Activated T-cell treated with anti-CD3 and anti-CD28 coated beads for 1 hour (primary cell): Measurements from ENCODE around the gene PHF11.

ENCODE experiments used
- DNase-seq: peaks from one replicate; pipeline ENCODE4 v3.0.0-alpha.2; 2020; ENCODE audit warnings: low read depth

Gene PHF11

DNA sequence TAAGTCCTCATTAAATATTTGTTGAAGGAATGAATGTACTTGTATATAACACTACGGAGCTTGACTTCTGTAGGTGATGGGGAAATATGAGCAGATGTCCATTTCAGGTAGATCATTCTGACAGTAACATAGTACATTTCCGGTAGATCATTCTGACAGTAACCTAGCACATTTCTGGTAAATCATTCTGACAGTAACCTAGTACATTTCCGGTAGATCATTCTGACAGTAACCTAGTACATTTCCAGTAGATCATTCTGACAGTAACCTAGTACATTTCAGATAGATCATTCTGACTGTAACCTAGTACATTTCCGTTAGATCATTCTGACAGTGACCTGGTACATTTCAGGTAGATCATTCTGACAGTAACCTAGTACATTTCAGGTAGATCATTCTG, 2.5 kb downstream of the PHF11 start:
- DNase-seq = no peak

DNA sequence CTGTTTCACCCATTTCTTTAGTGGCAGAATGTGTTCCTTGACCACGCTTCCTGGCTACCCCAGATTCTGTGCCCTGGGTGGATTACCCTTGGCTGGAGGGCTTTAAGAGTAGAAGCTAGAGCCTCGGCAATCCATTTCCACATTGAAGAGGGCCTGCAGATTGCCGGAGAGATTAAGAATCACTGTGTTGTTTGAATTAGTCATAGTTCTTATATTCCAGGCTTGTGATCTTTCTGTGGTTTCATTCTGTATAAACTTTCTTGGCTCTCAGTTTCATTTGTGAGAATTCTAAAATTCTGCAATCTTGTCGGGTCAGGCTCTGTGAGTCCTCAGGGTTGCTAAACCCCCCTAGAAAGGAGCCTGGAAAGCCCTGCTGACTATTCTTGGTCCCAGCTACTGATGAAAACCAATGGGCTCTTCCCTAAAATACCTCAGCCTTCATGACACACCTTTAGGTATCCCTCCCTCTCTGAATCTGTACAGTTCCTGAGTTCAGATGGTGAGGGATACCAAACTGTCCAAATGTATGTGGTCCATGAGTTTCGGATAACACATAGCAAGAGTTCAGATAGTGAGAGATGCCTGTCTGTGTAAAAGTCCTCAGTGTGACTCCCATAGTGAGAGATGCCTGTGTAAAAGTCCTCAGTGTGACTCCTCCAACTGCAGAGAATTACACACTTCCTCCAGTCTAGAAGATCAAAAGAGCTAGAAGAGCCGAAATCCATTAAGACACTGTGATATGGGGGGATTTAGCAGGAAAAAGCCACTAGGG, 4.3 kb downstream of the PHF11 start:
- DNase-seq = no peak

DNA sequence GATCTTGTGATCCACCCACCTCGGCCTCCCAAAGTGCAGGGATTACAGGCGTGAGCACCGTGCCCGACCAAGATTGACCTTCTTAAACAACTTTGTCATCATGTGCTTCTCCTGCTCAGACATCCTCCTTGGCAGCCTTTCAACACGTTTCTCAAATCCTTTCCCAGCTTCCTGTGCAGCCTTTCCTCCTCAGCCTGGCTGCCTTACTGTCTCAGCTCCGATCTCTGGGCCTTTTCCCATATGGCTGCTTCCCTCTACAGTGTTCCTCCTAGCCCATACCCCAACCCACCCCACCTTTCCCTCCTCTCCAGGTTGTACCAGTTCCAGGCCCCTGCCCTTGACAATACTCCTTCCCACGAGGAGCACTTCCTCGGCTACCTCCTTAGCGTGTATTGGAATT, 7.2 kb downstream of the PHF11 start:
- no peak for DNase-seq

DNA sequence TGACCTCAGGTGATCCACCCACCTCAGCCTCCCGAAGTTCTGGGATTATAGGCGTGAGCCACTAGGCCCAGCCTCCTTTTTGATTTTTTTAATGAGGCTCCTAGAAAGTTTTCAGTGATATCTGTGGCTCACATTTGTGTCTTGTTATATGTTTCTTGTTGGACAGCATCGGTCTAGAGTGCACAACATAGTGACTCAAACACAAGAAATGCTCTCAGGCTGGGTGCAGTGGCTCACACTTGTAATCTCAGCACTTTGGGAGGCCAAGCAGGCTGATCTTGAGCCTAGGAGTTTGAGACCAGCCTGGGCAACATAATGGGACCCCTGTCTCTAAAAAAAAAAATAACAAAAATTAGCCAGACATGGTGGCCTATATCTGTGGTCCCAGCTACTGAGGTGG, 8.2 kb downstream of the PHF11 start:
- no peak for DNase-seq

DNA sequence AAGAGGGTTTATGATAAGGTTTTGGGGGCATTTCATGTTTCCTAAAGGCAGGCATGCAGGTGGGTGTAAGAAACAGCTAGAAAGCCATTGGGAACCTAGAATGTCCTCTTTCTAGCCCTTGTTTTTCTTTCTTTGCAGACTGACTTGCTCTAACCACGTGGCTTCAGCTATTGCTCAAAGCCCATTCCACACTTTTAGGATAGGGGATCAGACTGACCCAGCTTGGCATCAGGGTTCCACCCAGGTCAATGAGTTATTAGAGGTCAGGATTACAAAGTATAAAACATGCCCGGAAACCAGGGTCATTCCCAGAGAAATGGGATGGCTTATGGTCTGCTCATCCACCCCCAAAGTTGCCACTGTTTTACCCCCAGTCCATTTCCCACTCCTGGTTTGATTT, 16.8 kb downstream of the PHF11 start:
- DNase-seq = no peak

DNA sequence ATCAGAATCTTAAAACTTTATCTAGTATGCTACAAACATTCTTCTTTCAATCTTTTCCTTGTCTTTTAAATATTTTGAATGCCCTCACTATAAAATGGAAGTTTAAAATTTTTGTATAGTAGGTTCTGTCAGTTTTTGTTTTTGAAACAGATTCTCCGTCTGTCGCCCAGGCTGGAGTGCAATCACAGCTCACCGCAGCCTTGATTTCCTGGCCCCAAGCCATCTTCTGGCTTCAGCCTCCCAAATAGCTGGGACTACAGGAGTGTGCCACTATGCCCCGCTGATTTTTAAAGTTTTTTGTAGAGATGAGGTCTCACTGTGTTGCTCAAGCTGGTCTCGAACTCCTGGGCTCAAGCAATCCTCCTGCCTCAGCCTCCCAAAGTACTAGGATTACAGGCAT, 20.7 kb downstream of the PHF11 start:
- DNase-seq = no peak

DNA sequence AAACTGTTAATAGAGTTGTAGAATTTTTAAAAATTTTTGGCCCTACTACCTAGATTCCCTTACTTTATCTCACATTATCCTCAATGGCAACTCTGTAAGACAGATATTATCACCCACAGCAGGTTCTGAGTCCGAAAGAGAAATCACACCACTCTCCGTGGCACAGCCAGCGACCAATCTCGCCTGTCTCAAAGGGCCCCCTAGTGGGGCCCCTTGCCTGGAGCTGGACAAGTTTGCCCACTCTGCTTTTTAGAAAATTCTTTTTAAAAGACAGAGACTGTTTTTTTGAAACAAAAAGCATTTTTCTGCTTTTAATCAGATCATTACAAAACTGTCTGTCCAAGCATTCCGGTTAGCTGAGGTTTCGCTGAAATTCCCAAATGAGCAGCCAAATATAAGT, 21.7 kb downstream of the PHF11 start:
- DNase-seq = no peak

DNA sequence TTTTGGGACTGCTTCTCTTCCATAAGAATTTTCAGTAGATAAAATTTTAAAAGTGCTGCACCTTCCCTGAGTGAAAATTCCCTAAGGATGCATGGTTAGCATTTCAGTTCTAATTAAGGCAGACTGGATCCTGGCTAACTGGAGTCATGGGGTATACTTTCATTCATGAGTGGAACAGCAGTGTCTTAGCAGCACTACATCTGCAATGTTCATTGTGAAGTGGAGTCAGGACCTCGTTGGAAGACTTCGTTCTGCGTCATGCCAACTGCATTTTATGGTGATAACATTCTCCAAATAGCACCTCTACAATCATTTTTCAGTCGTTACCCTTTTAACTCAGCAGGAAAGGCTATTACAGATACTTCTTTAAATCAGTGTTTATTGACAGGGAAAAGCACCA, 25.5 kb downstream of the PHF11 start:
- no peak for DNase-seq

DNA sequence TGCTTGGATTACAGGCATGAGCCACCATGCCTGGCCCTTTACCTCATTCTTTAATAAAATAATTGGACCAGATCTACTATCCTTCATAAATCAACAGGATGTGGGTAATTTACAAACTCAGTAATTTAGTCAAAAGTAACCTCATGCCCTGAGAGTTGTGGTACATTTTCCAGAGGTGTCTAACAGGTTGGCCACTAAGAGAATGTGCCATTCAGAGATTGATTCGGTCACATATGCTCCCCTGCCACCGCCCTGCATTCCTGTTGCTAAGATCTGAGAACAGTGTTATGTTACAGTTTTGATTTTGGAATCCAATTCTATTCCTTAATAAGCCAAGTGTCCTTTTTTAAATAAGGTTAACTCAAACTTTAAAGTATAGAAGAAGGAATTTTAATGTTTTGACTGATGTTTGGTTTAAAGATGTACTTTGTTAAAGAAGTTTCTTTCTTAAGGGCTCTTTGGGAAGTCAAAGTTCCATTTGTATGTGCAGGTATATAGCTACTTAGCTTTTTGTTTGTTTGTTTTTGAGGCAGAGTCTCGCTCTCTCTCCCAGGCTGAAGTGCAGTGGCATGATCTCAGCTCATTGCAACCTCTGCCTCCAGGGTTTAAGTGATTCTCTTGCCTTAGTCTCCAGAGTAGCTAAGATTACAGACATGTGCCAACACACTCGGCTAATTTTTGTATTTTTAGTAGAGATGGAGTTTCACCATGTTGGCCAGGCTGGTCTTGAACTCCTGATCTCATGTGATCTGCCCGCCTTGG, 29.2 kb downstream of the PHF11 start:
- no peak for DNase-seq

DNA sequence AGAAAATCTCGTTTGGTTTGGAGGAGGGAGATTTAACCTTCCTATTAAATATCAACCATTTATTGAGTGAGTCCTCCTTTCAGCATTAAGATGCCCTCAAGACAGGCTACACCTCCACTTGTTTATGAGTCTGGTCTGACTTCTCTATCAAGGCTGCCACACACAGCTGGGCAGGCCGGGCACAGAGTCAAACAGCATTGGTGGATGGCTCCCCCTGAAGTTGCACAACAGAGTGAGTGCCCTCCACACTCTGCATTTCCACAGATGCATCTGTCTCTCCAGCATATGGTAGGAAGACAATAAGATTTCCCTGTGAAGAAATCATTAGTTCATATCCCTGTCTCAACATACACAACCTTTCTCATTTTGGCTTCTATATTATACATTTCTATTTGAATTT, 31.4 kb downstream of the PHF11 start:
- DNase-seq = no peak

DNA sequence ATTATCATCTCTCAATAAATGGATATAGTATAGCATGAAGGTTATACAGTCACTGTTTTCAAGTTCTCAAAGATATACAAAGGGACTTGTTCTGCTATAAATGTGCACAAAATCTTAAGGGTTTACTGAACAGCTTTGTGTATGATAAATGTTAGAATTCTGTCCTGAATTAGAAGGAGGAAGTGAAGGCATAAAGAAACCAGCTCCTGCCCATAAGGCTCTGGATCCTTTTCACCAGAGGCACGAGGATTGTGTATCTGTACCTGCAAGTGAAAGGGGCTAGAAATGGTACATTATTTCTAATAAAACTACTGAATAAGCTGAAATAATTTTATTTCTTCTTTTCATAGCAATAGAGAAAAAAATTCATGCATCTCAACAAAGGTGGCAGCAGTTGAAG, 32.4 kb downstream of the PHF11 start:
- DNase-seq = no peak

DNA sequence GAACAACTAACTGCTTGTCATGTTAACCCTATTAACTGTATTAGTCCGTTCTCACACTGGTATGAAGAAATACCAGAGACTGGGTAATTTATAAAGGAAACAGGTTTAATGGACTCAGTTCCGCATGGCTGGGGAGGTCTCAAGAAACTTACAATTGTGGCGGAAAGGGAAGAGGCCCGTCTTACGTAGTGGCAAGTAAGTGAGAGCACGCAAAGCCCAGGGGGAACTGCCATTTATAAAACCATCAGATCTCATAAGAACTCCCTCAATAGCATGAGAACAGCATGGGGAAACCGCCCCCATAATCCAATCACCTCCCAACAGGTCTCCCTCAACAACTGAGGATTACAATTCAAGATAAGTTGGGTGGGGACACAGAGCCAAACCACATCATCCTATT, 34.7 kb downstream of the PHF11 start:
- no peak for DNase-seq

DNA sequence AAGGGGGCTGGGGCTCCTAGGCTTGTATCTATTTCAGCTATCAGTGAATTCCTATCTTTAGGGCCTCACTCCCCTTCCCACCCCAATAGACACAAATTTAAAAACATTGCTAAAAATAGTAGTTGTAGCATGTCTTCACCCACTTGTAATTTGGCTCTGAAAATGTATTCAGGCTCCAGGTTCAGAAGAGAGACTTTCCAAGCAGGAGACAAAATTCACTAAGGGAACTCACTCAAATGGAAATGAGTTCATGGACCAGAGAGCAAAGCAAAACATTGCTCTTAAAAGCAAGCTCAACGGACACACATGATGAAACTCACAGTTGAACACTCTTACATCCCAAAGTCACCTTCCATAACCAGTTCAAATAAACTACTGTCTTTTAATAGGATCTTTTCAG, 36.8 kb downstream of the PHF11 start:
- DNase-seq = no peak

DNA sequence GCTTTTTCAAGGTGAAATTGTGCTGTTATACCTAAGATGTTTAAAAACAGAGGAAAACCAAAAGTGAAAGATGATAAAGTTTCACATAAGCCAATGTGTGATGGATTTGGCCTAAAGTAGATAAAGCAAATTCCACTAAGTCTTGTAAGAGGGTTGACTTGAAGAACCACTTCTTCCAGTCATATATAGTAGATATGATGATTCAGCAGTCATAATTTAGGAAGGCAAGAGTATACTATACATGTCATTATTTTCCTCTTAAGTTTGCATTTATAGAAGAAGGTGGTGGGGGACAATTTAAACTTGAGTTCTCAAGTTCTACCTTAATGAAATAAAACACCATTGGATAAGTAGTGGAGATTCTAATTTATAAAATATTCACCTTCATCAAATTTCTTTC, 37.3 kb downstream of the PHF11 start:
- DNase-seq = no peak

DNA sequence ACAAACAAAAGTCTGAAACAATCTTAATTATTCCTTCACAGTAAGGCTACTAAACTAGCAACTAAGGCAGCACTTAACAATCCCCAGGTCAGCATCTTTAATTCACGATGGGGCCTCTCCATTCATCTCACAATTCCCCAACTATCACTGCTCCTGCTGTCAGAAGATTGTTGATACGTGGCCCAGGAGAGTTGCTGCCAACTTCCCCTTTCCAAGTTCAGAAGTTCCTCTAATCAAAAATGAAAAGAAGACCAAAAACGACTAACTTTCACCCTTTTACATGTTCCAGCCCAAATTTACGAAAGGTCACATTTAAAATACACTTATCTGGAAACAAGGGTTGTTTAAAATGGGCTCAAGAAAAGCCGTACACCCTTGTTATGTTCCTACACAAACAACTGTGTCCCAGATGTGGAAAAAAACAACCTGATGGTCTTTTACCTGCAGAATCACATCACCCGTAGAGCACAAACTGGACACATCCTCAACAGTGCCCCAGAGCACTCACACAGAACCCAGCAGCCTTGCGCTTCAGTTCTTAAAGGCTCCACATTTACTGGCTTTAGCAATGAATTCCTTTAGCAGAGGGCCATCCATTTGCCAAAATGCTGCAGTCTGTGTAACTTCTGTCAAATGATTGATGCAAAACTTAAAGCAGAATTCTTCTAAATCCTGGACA, 38.0 kb downstream of the PHF11 start:
- no peak for DNase-seq

DNA sequence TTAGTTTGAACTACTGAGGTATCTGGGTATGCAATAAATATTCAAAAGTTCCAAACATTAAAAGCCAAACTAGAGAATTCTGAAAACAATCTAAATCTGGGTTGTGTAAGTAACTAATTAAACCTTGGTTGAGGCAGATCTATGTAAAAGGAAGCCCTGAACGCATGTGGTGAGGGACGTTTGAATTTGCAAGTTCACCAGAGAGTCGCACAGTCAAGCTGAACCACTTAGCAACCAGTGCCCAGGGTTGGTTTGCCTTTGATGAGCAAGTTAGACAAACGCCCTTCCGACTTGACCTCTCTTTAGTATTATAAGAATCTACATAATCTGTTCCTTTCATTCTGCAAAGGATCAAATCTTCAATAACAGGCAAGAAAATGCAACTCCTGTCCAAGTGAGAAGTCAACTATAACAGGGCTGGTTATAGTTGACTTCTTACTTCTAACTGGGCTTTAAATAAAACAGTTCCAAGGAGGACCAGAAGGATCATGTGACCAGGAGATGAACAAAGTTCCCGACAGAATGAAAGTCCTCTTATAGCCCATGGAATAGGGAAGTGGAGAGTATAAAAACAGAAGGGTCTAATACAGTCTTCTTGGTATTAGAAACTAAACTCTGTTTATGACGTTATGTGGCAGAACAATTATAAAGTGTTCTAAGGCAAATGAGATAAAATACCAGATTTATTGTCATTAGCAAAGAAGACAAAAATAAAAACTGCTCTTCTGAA, 40.6 kb downstream of the PHF11 start:
- no peak for DNase-seq

DNA sequence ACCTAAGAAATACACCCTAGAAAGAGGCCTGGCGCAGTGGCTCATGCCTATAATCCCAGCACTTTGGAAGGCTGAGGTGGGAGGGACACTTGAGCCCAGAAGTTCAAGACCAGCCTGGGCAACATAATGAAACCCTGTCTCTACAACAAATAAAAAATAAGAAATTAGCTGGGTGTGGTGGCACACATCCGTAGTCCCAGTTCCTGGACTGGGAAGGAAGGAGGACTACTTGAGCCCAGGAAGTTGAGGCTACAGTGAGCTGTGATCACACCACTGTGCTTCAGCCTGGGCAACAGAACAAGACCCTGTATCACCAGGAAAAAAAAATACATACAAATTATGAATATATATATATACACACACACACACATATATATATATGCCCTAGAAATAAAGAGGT, 42.7 kb downstream of the PHF11 start:
- no peak for DNase-seq

DNA sequence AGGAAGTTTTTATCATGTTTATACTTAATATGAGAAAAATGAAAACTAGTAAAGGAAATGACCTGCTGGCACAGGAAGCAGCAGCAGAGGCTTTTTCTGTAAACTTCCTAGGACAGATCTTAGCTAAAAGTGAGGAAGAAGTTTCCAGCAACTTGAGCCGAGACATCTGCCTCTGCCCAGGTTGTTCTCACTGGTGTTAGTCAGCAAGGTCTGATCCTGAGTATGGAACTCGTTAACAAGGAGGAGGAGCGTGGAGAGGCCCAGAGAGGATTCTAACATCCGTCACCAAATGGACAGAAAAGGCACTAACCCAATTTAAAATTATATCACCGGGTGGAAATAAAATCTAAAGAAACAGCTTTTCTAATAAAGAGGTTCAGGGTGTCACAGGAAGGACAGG, 43.6 kb downstream of the PHF11 start:
- no peak for DNase-seq

DNA sequence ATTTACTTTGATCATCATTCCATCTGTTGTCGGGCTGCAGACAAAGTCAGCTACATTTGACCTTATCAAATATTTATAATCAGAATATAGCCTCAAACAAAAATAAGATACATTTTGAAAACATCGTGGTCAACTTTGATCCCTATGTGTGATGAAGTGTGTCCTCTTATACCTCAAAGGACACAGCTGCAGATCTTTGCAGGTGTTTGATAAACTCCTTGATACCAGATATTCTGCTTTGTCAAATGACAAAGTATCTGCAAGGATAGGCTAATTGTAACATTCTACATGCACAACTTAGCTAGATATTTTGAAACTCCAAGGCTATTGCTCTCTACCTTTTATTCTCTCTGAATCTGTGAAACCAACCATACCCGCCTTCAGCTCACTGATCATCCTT, 44.0 kb downstream of the PHF11 start:
- DNase-seq = no peak

DNA sequence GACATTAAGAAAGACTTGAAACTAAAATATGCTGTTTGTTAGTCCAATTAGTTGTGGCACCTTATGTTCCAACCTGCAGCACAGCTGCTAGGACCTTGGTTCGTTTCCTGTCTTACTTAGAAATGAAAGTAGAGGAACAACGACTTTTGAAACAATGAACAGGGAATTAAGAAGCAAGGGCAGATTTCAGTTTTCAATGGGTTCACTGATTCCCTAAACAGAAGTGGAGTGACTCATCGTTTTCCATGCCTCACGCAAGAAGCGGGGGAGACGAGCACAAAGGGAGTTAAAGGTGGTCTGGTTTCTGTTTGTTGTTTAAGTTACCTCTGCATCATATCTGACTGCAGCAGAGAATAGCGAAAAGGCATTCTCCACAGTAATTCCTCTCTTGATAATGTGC, 44.8 kb downstream of the PHF11 start:
- DNase-seq = no peak

DNA sequence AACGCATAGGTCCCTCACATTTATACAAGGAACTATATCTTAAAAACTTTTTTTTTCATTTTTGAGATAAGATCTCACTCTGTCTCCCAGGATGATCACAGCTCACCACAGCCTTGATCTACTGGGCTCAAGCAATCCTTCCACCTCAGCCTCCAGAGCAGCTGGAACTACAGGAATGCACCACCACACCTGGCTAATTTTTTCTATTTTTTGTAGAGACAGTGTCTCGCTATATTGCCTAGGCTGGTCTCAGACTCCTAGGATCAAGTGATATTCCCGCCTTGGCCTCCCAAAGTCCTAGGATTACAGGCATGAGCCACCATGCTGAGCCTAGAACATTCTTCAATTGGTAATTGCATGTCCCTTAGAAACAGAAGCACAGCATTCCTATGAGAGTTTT, 47.9 kb downstream of the PHF11 start:
- DNase-seq = no peak

DNA sequence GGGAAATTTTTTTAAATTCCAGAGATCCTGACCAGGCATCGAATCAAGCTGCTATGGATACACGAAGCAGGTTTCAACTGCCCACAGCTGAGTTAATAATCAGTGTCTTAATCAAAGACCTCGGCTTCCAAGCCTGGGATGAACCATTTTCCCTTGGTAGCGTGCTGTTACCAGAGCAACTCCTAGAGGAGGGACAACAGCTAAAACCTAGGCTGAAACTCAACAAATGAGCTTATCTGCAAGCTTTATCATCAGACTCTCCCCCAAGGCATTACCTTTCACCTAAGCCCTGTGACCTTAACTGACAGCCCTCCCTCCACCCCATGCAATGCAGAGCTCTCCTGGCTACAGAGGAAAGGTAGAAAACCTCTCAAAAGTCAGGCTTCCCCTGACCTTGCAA, 49.9 kb downstream of the PHF11 start:
- no peak for DNase-seq

DNA sequence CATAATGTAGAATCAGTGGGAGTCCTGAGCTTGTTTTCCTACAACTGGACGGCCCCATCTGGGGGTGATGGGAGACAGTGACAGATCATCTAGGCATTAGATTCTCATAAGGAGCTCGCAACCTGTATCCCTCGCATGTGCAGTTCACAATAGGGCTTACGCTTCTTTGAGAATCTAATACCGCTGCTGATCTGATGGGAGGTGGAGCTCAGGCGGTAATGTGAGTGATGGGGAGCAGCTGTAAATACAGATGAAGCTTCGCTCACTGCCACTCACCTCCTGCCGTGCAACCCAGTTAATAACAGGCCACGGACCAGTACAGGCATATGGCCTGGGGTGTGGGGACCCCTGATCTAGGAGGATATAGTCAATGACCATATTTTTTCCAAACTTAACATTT, 50.8 kb downstream of the PHF11 start:
- no peak for DNase-seq
